GM12874 (cell line): ENCODE data around the gene OTUD6A.
A peak's percentile ranks its signal among the peaks of the same experiment; 100 is the strongest.

ENCODE experiments used
- TF ChIP-seq, protein P1 (sequence below): IDR thresholded peaks from 2 replicates; pipeline ENCODE4 v1.5.1; 2011; ENCODE audit warnings: low read depth, mild to moderate bottlenecking, control low read depth, low read length, moderate library complexity; ENCODE audit not compliant: insufficient read depth

OTUD6A gene

DNA sequence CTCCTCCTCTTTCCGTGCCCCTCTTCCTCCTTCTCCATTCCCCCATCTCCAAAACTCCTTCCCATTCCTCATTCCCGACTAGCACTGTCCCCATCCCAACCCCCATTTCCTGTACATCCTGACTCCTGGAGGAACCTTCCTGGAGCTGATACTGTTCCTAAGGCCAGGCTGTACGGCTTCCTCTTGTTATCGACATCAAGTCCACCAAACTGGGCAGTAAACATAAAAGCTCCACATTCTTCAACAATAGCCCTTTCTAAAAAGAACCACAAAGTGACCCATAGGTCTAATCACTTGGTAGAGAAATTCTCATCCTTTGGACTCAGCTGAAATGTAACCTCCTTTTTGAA lies 35.4 kb upstream of the OTUD6A start:
- TF ChIP-seq, protein P1, sequence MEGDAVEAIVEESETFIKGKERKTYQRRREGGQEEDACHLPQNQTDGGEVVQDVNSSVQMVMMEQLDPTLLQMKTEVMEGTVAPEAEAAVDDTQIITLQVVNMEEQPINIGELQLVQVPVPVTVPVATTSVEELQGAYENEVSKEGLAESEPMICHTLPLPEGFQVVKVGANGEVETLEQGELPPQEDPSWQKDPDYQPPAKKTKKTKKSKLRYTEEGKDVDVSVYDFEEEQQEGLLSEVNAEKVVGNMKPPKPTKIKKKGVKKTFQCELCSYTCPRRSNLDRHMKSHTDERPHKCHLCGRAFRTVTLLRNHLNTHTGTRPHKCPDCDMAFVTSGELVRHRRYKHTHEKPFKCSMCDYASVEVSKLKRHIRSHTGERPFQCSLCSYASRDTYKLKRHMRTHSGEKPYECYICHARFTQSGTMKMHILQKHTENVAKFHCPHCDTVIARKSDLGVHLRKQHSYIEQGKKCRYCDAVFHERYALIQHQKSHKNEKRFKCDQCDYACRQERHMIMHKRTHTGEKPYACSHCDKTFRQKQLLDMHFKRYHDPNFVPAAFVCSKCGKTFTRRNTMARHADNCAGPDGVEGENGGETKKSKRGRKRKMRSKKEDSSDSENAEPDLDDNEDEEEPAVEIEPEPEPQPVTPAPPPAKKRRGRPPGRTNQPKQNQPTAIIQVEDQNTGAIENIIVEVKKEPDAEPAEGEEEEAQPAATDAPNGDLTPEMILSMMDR: no peak

DNA sequence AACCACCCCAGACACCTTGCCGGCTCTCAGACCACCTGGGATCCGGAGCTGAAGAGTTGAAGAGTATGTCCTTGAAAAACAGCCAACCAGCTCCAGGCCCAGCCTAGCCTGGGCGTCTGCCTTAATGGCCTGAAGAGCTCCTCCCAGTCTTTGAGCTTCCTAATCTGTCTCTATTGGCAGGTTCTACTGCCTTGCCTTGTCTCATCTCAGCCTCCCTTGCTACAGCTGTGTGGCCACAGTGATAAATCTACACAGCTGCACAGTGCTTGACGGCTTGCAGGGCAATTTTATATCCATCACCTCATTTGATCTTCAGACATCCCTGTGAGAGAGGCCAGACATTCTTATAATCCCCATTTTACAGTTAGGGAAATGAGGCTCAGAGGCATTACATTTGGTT lies 32.4 kb upstream of the OTUD6A start:
- TF ChIP-seq, protein P1: no peak

DNA sequence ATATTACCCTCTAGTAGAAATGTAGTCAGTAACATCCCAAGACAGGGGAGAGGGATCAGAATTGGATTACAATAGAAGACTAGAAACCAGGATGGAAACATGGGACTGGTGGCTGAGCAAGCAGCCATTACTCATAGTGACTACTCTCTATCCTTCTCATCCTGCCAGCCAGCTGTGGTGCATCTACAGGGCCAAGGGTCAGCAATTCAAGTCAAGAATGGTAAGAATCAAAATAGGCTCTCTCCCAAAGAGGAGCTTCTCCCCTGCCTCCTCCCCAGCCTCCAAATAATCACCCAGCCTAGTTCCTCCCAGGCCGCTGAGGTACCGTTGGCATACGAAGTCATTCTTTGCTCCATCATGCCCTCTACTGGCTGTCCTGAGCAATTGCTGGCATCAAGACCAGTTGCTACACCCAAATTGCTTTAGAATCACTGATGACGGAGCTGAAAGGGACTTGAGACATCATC lies 31.9 kb upstream of the OTUD6A start:
- TF ChIP-seq, protein P1: peak; percentile 74

DNA sequence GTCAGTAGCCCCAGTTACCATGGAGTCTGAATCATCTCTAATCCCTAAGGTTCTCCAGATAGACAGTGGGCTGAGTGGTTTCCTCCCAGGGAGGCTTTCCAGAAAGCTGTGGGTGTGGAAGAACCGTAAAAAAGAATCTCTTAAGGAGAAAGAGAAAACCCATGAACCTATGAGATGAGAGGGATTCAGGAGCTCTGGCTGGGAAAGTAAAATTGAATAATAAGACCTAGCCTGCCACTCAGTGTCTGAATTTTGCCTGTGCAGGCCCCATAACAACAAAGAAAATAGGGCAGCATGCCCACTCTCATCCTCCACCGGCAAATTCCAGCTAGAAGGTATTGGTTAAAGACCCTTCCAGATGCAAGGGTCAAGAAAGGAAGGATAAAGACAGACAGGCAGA lies 29.5 kb upstream of the OTUD6A start:
- TF ChIP-seq, protein P1: no peak

DNA sequence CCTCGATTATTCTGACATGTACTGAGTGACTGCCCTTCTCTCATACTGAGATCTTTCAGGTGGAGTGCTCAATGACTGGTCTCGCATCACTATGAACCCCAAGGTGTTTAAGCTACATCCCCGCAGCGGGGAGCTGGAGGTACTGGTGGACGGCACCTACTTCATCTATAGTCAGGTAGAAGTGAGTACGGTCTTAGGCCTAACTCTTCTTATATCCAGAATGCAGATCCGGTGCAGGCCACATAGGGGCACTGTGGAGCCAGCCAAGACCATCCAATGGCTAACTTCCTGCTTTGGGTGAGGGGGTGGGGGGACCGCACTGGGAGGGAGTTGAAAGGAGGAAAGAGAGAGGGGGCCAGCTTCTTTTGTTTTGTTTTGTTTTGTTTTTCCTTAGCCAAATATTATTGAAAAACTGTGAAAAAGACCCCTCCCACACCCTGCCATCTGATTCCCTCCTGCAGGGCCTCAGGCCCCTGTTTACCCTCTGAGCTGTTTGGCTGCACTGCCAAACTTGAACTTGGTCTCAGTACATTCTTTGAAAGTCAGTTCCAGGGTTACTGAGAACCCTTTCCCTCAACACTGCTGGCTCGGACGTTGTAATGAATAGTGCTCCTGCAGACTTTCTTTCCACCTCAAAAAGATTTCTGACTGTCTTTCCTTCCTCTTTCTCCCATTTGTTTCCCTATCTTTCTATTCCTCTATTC lies 28.8 kb upstream of the OTUD6A start:
- TF ChIP-seq, protein P1: peak; percentile 52

DNA sequence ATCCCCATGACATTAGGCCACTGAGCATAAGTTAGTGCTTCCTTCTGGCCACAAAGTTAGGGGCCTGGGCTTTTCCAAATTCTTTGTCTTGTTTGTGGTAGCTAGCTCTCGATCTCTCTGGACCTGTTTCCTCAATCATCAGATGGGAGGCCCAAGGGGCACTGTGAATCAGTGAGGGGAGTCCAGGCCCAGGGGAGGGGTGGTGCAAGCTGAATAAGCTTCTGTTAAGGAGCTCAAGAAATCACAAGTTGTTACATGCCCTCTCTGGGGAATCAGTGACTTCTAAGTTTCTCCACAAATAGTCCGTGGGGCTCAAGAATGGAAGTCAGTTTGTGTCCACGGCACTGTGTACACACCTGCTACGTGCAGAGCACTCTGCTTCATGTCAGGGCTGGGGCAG lies 27.6 kb upstream of the OTUD6A start:
- TF ChIP-seq, protein P1: no peak

DNA sequence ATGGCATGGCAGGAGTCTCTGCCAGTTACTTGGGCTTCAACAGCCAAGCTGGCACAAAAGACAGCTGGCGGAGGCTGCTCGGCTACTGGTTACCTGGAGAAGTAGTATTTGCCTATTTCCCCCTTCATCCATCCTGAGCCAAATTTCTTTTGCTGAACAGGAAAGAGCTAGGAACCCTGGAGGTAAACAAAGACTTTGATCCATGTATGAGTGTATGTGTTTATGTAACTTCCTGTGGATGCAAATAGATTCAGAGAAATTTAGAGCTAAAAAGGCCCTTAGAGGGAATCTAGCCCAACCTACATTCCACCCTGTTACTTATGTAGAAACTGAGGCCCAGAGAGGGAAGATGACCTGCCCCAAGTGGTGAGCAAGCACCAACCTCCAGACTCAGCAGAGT lies 23.7 kb upstream of the OTUD6A start:
- TF ChIP-seq, protein P1: no peak
